Frontal cortex (tissue), 4 donors: ENCODE results near the gene ATG9B. TPM values are rescaled to one million over a fixed set of nuclear protein-coding genes. Genes with fewer than 3 reads are reported as not detected.

Source experiments
- DNase-seq, 2 donors: peaks; one replicate each; pipeline ENCODE4 v3.0.0; 2012; ENCODE audit warnings: low spot score in 2 of 2
- FAIRE-seq: peaks from 2 replicates; lab custom pipeline; 2012; peaks lifted over from hg19 to GRCh38; lab: Jason Lieb, UNC
- total RNA-seq: library from RNA; depleted of rRNA; stranded (reverse); fragments of >200 nt; gene quantifications from one replicate; pipeline ENCODE4 v1.2.3, GENCODE V29; 2014
- donor health status: control.
- donor health status: control.
- donor health status: control.

Gene ATG9B
- total RNA-seq, 1 donor from 2014 or later, result 2.4 TPM

GRCh38 chr7:150990416-150991186, 33.7 kb downstream of the ATG9B start, which contains the start of gene NOS3:
TSS of gene NOS3 (plus strand) at chr7:150991017. CDS start at chr7:150993804, 2,787 bp downstream.
- DNase-seq (no peak), FAIRE-seq (no peak)

- FAIRE-seq, result no peak
- DNase-seq, result no peak
Measured at GRCh38 chr7:150989456-150989855, 34.8 kb downstream of the ATG9B start.

GRCh38 chr7:150988230-150989226, 35.8 kb downstream of the ATG9B start:
- DNase-seq (peak; percentile 77 to 85), FAIRE-seq (no peak)

GRCh38 chr7:150986556-150986955, 37.7 kb downstream of the ATG9B start:
- DNase-seq (no peak), FAIRE-seq (no peak)

GRCh38 chr7:150986099-150986512, 38.2 kb downstream of the ATG9B start:
- DNase-seq, result peak in 1 of 2 donors; percentile 73
- no peak for FAIRE-seq

- FAIRE-seq (no peak), DNase-seq (no peak)
Measured at GRCh38 chr7:150983893-150984368, 40.4 kb downstream of the ATG9B start.

GRCh38 chr7:150982351-150982750, 41.9 kb downstream of the ATG9B start:
- FAIRE-seq (peak; percentile 60), DNase-seq (peak in 1 of 2 donors; percentile 77)

- FAIRE-seq (no peak), DNase-seq (no peak)
Measured at GRCh38 chr7:150981644-150982043, 42.6 kb downstream of the ATG9B start.

- no peak for FAIRE-seq
- DNase-seq, result no peak
Measured at GRCh38 chr7:150980663-150981062, 43.6 kb downstream of the ATG9B start.

- DNase-seq, result no peak
- no peak for FAIRE-seq
Measured at GRCh38 chr7:150979713-150980390, 44.4 kb downstream of the ATG9B start.

- peak; percentile 89 to 92 for DNase-seq
- no peak for FAIRE-seq
Measured at GRCh38 chr7:150978126-150978789, 46.0 kb downstream of the ATG9B start, which contains the start of gene KCNH2. TSS of gene KCNH2 (minus strand) at chr7:150978321. CDS start at chr7:150977913, 408 bp downstream.

GRCh38 chr7:150977382-150978125, 46.7 kb downstream of the ATG9B start:
- FAIRE-seq (no peak), DNase-seq (no peak)

- FAIRE-seq, result no peak
Measured at GRCh38 chr7:150976529-150977381, 47.5 kb downstream of the ATG9B start.

GRCh38 chr7:150975536-150976319, 48.6 kb downstream of the ATG9B start:
- DNase-seq (no peak), FAIRE-seq (no peak)

More at GRCh38 chr7:150976529-150977381, 47.5 kb downstream of the ATG9B start:
- no peak for DNase-seq

- DNase-seq, result peak; percentile 72 to 78
- FAIRE-seq, result no peak
Measured at GRCh38 chr7:150974468-150975391, 49.6 kb downstream of the ATG9B start.
